Right forelimb (tissue), 1 donor: Measurements from ENCODE around the gene KLF16.
"Not testable (repeated sequence)": the region's sequence is repeated elsewhere in the genome, so short reads cannot be mapped to it uniquely, and the experiment has no call there.

Experiments used
- DNase-seq: peaks from one replicate; pipeline ENCODE4 v3.0.0-alpha.2; 2018

KLF16 gene

GRCh38 chr19:1863328-1863637 lies at the start of gene KLF16:
Gene KLF16 (minus strand): TSS chr19:1863579. CDS start chr19:1863497, 82 bp downstream.
- DNase-seq, result no peak

- DNase-seq, result no peak
Observed at GRCh38 chr19:1912760-1913505, 49.6 kb upstream of the KLF16 start.

- DNase-seq, result no peak
Observed at GRCh38 chr19:1911995-1912394, 48.6 kb upstream of the KLF16 start.

GRCh38 chr19:1911098-1911497 lies 47.7 kb upstream of the KLF16 start:
- no peak for DNase-seq

GRCh38 chr19:1910177-1910576 lies 46.8 kb upstream of the KLF16 start:
- no peak for DNase-seq

GRCh38 chr19:1909761-1910080 lies 46.3 kb upstream of the KLF16 start:
- DNase-seq, result no peak

- no peak for DNase-seq
Observed at GRCh38 chr19:1908364-1908678, 44.9 kb upstream of the KLF16 start.

- no peak for DNase-seq
Observed at GRCh38 chr19:1907563-1908363, 44.4 kb upstream of the KLF16 start.

GRCh38 chr19:1906985-1907562 lies 43.7 kb upstream of the KLF16 start:
- no peak for DNase-seq

GRCh38 chr19:1905863-1906375 lies 42.5 kb upstream of the KLF16 start:
- no peak for DNase-seq

GRCh38 chr19:1905110-1905862 lies 41.9 kb upstream of the KLF16 start, which contains the start of the genes ADAT3 and SCAMP4:
Gene ADAT3 (plus strand): TSS chr19:1905399. CDS start chr19:1912048, 6,649 bp downstream.
Gene SCAMP4 (plus strand): TSS chr19:1905399. CDS start chr19:1915020, 9,621 bp downstream.
- DNase-seq, result peak; percentile 99

- no peak for DNase-seq
Observed at GRCh38 chr19:1904860-1905109, 41.4 kb upstream of the KLF16 start.

- DNase-seq, result no peak
Observed at GRCh38 chr19:1902923-1903322, 39.5 kb upstream of the KLF16 start.

- no peak for DNase-seq
Observed at GRCh38 chr19:1901940-1902404, 38.6 kb upstream of the KLF16 start.

GRCh38 chr19:1896508-1896907 lies 33.1 kb upstream of the KLF16 start:
- no peak for DNase-seq

GRCh38 chr19:1893791-1894190 lies 30.4 kb upstream of the KLF16 start:
- no peak for DNase-seq

- DNase-seq, result no peak
Observed at GRCh38 chr19:1889907-1890306, 26.5 kb upstream of the KLF16 start.

- no peak for DNase-seq
Observed at GRCh38 chr19:1888385-1888784, 25.0 kb upstream of the KLF16 start.

GRCh38 chr19:1886360-1886759 lies 23.0 kb upstream of the KLF16 start:
- DNase-seq, result not testable (repeated sequence)

- DNase-seq, result peak; percentile 97
Observed at GRCh38 chr19:1885398-1886119, 22.2 kb upstream of the KLF16 start, which contains the start of gene ABHD17A. Gene ABHD17A (minus strand): TSS chr19:1885496. CDS start chr19:1881566, 3,930 bp downstream.

- DNase-seq, result no peak
Observed at GRCh38 chr19:1884719-1885334, 21.4 kb upstream of the KLF16 start.

- no peak for DNase-seq
Observed at GRCh38 chr19:1884291-1884718, 20.9 kb upstream of the KLF16 start.
